B cell (primary cell): ENCODE data around the gene HTRA1.

ENCODE experiments used
- EZH2 ChIP-seq: IDR thresholded peaks from 2 replicates; pipeline ENCODE4 v1.6.1; 2012; ENCODE audit warnings: borderline replicate concordance, low read depth, mild to moderate bottlenecking, moderate library complexity, low read length; ENCODE audit not compliant: insufficient read depth, poor library complexity, severe bottlenecking
- TF ChIP-seq, protein P1 (sequence below): fragments of 200-600 bp; IDR thresholded peaks from one replicate; pipeline ENCODE4 v1.8.0; 2022; ENCODE audit warnings: antibody characterized with exemption, mild to moderate bottlenecking

DNA sequence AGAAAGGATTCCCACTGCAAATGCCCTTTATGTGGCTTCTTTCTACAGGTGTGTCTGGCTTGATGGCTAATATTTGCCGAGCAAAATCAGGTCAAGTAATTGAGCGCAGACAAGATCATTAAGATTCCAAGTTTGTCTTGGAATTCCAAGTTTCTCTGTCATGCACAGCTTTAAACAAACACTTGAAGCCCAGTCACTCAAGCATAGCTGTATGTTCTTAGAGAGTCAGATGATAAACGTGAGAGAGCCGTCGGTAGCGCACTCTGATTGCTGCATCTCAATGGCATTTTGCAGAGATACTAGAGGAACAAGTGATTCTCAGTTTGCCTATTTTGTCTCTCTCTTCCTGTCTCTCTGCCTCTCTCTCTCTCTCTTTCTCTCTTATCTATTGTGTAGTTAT is 99.9 kb downstream of the HTRA1 start:
- TF ChIP-seq, protein P1, sequence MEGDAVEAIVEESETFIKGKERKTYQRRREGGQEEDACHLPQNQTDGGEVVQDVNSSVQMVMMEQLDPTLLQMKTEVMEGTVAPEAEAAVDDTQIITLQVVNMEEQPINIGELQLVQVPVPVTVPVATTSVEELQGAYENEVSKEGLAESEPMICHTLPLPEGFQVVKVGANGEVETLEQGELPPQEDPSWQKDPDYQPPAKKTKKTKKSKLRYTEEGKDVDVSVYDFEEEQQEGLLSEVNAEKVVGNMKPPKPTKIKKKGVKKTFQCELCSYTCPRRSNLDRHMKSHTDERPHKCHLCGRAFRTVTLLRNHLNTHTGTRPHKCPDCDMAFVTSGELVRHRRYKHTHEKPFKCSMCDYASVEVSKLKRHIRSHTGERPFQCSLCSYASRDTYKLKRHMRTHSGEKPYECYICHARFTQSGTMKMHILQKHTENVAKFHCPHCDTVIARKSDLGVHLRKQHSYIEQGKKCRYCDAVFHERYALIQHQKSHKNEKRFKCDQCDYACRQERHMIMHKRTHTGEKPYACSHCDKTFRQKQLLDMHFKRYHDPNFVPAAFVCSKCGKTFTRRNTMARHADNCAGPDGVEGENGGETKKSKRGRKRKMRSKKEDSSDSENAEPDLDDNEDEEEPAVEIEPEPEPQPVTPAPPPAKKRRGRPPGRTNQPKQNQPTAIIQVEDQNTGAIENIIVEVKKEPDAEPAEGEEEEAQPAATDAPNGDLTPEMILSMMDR: no peak
- no peak for TF ChIP-seq EZH2
